B cell (primary cell): ENCODE results near the gene ILDR2.

Experiments
- EZH2 ChIP-seq: IDR thresholded peaks from 2 replicates; pipeline ENCODE4 v1.6.1; 2012; ENCODE audit warnings: borderline replicate concordance, low read depth, mild to moderate bottlenecking, moderate library complexity, low read length; ENCODE audit not compliant: insufficient read depth, poor library complexity, severe bottlenecking
- TF ChIP-seq, protein P1 (sequence below): fragments of 200-600 bp; IDR thresholded peaks from one replicate; pipeline ENCODE4 v1.8.0; 2022; ENCODE audit warnings: antibody characterized with exemption, mild to moderate bottlenecking

DNA sequence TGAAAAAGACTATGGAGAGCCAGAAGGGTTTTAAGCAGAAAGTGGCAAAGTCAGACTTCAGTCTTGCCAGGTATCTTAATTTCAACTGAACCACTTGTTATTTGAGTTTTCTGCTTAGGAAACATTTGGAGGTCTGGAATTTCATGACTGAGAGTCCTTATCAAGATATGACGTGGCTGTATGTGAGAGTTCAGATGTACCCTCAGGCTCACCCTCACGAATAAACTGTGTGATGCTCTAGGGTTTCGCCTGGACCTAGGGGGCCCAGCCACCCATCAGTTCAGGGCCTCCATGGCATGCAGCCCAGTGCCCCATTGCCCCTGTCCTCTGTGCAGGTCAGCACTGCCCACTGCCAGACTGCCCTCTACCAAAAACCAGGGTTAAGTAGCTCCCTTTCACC, 68.7 kb downstream of the ILDR2 start:
- TF ChIP-seq, protein P1, sequence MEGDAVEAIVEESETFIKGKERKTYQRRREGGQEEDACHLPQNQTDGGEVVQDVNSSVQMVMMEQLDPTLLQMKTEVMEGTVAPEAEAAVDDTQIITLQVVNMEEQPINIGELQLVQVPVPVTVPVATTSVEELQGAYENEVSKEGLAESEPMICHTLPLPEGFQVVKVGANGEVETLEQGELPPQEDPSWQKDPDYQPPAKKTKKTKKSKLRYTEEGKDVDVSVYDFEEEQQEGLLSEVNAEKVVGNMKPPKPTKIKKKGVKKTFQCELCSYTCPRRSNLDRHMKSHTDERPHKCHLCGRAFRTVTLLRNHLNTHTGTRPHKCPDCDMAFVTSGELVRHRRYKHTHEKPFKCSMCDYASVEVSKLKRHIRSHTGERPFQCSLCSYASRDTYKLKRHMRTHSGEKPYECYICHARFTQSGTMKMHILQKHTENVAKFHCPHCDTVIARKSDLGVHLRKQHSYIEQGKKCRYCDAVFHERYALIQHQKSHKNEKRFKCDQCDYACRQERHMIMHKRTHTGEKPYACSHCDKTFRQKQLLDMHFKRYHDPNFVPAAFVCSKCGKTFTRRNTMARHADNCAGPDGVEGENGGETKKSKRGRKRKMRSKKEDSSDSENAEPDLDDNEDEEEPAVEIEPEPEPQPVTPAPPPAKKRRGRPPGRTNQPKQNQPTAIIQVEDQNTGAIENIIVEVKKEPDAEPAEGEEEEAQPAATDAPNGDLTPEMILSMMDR, result no peak
- no peak for TF ChIP-seq EZH2
